Measurements from ENCODE around the gene PRSS53. TPM values are rescaled to one million over a fixed set of nuclear protein-coding genes. Genes with fewer than 3 reads are reported as not detected.

The PRSS53 gene
- total and polyA plus RNA-seq, 7 donors, result 0.17 to 0.90 (median 0.38) TPM

DNA sequence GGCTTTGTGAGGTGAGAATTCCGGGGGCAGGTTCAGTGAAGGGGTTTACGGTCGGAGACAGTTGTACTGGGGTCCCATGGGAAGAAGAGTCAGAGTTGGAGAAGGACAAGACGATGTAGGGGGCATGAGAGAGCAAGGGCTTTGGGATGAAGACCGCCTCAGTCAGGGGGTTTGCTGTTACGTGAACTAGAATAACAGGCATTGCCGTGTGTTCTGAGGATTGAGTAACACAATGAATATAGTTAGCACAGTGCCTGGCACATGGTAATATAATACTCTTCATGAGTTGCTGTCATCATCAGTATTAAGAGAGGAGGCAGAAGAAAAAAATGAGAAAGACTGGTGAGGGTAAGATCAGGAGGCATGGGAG lies 13.9 kb downstream of the PRSS53 start:
- Histone ChIP-seq H3K4me3 (peak overlapping the region; percentile 93), H3K36me3 (ENCODE audit: insufficient read depth in 1 of 2, low read depth in 1 of 2) (peaks cover 0 to 44% of the 10 kb centered on the region in 2 donors), H3K4me1 (peaks cover 20% of the 10 kb centered on the region), H3K27me3 (ENCODE audit: insufficient read depth in 3 of 3, low read length in 2 of 3) (no peaks in the 10 kb centered on the region), H3K9me3 (no peaks in the 10 kb centered on the region), H3K27ac (peak overlapping the region; percentile 97)
- TF ChIP-seq, protein P1, sequence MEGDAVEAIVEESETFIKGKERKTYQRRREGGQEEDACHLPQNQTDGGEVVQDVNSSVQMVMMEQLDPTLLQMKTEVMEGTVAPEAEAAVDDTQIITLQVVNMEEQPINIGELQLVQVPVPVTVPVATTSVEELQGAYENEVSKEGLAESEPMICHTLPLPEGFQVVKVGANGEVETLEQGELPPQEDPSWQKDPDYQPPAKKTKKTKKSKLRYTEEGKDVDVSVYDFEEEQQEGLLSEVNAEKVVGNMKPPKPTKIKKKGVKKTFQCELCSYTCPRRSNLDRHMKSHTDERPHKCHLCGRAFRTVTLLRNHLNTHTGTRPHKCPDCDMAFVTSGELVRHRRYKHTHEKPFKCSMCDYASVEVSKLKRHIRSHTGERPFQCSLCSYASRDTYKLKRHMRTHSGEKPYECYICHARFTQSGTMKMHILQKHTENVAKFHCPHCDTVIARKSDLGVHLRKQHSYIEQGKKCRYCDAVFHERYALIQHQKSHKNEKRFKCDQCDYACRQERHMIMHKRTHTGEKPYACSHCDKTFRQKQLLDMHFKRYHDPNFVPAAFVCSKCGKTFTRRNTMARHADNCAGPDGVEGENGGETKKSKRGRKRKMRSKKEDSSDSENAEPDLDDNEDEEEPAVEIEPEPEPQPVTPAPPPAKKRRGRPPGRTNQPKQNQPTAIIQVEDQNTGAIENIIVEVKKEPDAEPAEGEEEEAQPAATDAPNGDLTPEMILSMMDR (IDR thresholded peaks at IDR 0.05), result no peak
- no peak for DNase-seq
- intact Hi-C loops (cut with DNase I), result no loop called here
- WGBS, 3 donors, result 0 to 2% (median 0%) methylated on average over 7 of the region's 7 CpGs
- peak in 3 of 4 donors; percentile 7 to 24 (median 15) for ATAC-seq

DNA sequence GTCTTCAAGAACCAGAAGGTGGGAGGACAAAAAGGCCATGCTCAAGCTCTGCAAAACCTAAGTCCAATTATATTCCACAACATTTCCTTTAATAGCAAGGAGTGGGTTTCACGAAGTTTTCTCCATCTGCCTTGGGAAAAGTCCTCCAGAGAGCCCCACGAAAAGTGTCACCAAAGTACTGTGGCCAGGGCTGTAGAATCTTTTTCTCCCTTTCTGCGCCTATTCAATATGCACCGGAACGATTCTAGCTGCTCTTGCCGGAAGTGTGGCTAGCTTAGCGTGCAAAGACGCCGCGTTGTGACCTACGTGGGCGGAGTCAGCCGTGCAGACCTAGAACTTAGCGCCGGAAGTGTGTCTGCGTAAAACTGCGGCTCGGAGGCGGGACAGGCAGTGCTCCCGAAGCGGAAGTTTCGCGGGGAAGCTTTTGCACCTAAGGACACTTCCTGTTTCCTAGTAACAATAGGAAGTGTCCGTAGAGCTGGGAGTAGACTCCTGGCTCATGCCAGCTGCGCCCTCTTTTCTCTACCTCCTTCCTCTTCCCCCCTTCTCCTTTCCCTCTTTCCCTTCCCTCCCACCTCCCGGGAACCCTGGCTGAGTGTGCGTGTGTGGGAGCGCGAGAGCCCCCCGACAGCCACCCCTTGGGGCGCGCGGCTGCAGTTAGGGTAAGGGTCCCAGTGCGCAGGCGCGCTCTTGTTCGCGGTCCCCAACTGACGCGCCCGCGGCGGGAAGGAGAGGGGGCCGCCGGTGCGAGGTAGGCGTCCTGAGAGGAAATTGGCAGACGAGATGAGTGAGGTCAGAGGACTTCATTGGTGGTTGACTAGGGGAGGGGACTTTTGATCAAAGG lies 14.6 kb downstream of the PRSS53 start, which contains the start of the genes ZNF646 and ZNF668:
Gene ZNF646, plus strand, starts transcription at position 453 of the 844 bp plus-strand sequence. CDS start 1,903 bp downstream, outside the sequence.
Gene ZNF668, minus strand, starts transcription at position 271 of the 844 bp plus-strand sequence. CDS start 9,781 bp downstream, outside the sequence.
- intact Hi-C loops (cut with DNase I), result loop anchor here (2.0 kb wide), 2 partner anchors 39 to 41 kb away; partner anchors contain the start of gene STX4 (in 1 of the 2)
- 0% methylated on average over 48 of the region's 48 CpGs for WGBS, 3 donors

DNA sequence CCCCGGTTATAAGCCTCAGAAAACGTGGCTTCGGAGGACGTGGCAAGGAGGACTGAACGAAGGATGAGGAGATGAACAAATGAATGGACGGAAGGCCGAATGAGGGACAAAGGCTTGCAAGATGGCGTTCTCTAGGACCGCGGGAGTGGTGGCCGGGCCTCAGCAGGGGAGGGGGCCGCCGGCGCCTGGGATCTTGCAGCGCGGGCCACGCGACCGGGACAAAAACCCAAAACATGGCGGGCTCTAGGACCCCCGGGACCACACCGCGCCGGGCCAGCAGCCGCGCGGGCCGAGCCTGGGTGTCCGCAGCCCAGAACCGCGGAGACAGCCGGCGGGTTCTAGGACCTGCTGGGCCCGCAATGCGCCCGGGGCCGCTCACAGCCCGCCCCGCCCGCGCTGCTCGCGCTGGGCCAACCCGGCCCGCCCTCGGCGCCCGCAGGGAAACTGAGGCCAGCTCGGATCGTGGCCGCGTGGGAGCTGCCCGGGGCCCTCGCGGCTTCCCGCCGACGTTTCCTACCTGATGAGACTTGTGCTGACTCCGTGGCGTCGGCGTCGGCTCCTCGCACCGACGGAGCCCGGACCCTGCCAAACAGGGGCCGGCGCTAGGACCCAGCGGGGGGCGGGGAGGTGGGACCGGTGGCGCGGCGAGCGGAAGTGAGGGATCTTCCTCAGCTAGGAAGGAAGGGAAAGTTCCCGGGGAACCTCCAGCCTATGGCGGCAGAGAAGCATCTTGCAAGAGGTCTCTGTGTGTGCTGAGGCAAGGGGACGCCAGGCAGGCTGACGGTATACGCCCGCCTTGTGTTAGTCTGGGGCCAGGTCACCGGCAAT lies 15.4 kb downstream of the PRSS53 start:
- Histone ChIP-seq H3K27ac (peak overlapping the region; percentile 97), H3K9me3 (no peaks in the 10 kb centered on the region), H3K27me3 (ENCODE audit: insufficient read depth in 3 of 3, low read length in 2 of 3) (no peaks in the 10 kb centered on the region), H3K36me3 (ENCODE audit: insufficient read depth in 1 of 2, low read depth in 1 of 2) (peaks cover 0 to 29% of the 10 kb centered on the region in 2 donors), H3K4me3 (peak overlapping the region; percentile 93), H3K4me1 (peaks cover 20% of the 10 kb centered on the region)
- TF ChIP-seq, protein P1 (IDR thresholded peaks at IDR 0.05), result no peak
- DNase-seq (peak; percentile 94 to 95), ATAC-seq (peak; percentile 82 to 88 (median 85))
- intact Hi-C loops (cut with DNase I), result loop anchor here (2.0 kb wide), 2 partner anchors 39 to 41 kb away; partner anchors contain the start of gene STX4 (in 1 of the 2)
- WGBS, 3 donors, result 0 to 1% (median 1%) methylated on average over 64 to 83 of the region's 83 CpGs

More for the DNA sequence above, 14.6 kb downstream of the PRSS53 start, which contains the start of the genes ZNF646 and ZNF668:
- Histone ChIP-seq H3K4me1 (peaks cover 20% of the 10 kb centered on the region), H3K27ac (peak within 1 kb of the TSS; percentile 97), H3K27me3 (ENCODE audit: insufficient read depth in 3 of 3, low read length in 2 of 3) (no peaks in the 10 kb centered on the region), H3K4me3 (peak within 1 kb of the TSS; percentile 93), H3K9me3 (no peaks in the 10 kb centered on the region), H3K36me3 (ENCODE audit: insufficient read depth in 1 of 2, low read depth in 1 of 2) (peaks cover 0 to 38% of the 10 kb centered on the region in 2 donors)
- peak; percentile 98 to 99 for DNase-seq
- ATAC-seq, result peak; percentile 92 to 93 (median 92)
- TF ChIP-seq, protein P1 (IDR thresholded peaks at IDR 0.05), result no peak

DNA sequence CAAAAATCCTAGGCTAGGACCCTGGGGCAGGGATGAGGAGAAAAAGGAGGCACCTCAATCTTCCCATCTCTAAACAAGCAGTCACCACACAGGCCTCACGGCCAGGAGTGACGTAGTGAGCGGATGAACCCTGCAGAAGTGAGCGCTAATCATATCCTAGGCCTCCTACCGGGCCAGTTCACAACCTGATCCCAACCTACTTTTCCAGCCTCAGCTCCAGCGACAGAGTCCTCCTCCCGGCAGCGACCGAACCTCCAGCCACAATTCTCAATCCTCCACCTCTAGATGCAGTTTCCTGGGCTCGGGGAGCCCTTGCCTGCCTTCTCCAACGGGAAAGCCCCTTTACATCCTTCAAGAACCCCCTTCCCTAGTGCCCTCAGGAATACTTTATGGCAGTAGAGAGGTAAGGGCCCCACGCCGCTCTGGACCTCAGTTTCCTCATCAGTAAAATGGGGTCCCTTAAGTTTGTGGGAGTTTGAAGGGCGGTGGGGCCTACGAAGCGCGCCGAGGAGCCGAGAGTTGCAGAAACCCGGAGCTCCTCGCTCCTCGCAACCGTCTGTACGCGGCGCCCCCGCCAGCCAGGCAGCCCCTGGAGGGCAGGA lies 16.1 kb downstream of the PRSS53 start:
- Histone ChIP-seq H3K36me3 (ENCODE audit: insufficient read depth in 1 of 2, low read depth in 1 of 2) (peaks cover 0 to 22% of the 10 kb centered on the region in 2 donors), H3K27ac (peak overlapping the region; percentile 97), H3K9me3 (no peaks in the 10 kb centered on the region), H3K27me3 (ENCODE audit: insufficient read depth in 3 of 3, low read length in 2 of 3) (no peaks in the 10 kb centered on the region), H3K4me3 (peak overlapping the region; percentile 93), H3K4me1 (peaks cover 20% of the 10 kb centered on the region)
- 1 to 3% (median 2%) methylated on average over 27 of the region's 27 CpGs for WGBS, 3 donors
- ATAC-seq, result no peak
- TF ChIP-seq, protein P1 (IDR thresholded peaks at IDR 0.05), result no peak
- intact Hi-C loops (cut with DNase I), result loop anchor here (2.0 kb wide), 2 partner anchors 38 to 40 kb away; partner anchors contain the start of gene STX4 (in 1 of the 2)
- peak in 1 of 2 donors; percentile 62 for DNase-seq
